GM21381 (cell line): Measurements from ENCODE around the gene DCST1.

Experiments
- ATAC-seq: cut with Tn5 transposase; IDR thresholded peaks from one replicate; pipeline ENCODE4 v1.9.1; 2021; ENCODE audit warnings: mild to moderate bottlenecking, moderate library complexity; ENCODE audit not compliant: unreplicated experiment

DCST1 gene

GRCh38 chr1:155030899-155031298 lies 2.7 kb upstream of the DCST1 start:
- no peak for ATAC-seq

DNA sequence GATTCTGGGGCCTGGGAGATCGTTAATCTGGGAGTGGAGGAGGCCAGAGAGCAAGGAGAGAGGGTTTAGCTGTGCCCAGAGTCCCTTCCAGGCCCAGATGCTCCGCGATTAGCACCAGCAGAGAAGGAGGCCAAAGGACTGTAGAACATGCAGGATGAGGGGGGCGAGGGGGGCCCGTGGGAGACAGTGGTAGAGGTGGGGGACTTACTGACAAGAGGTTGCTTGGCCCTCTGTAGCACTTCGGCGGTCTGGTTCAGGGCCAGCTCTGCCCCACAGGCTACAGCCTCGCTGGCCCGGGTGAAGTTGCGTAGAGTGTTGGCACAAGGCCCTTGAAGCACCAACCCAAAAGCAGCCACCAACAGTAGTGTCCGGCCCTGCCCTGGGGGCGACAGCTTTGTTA lies 738 bp upstream of the DCST1 start:
- ATAC-seq, result no peak

DNA sequence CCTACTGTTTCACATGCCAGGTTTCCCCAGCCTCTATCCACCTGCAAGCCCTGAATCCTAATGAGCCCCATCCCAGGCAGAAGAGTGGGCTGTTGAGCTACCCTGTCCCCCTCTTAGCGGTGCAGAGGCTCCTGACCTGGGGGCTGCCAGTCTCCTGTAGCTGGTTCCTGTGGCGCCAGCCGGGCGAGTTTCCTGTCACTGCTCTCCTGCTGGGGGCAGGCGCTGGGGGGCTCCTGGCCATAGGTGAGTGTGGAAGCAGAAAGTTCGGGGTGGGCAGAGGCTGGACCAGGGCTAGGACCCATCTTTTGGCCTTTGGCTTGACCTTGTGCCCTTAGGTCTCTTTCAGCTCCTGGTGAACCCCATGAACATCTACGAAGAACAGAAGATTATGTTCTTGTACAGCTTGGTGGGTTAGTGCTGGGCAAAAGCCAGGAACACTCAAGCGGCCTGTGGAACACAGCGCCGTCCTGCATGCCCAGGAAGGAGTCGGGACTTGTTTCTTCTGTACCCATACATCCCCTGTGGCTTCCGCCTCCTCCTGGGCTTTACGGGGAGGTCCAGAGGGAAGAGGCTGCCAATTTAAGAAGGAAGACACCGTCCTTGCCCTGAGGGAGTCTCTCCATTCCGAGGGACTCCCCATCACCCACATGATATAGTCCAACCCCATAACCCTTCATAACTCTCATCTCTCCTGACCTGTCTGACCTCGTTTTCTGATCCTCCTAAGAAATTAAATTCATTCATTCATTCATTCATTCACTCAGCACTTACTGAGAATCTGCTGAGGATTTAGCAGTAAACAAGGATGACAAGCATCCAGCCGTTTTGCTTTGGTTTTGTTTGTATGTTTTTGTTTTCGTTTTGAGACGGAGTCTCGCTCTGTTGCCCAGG lies 939 bp downstream of the DCST1 start:
- ATAC-seq, result no peak

GRCh38 chr1:155035936-155036335 lies 2.3 kb downstream of the DCST1 start:
- ATAC-seq, result no peak

DNA sequence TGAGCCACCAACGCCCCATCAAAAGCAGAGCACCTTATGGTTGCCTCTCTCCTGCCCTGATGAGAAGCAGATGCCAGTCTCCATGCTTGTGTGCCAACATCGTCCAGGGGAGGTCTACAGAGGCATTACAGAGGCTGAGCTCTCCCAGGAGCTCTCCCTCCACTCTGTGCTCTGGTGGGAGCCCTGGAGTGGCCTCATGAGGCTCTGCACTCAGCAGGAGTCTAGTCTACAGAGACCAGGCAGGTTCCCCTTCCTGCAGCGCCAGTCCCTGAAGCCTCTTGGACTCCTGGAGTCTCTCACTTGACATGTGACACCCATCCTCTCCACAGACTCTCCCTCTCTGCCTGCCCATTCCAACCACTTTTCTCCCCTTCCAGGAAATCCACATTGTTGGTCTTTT lies 3.4 kb downstream of the DCST1 start:
- no peak for ATAC-seq

DNA sequence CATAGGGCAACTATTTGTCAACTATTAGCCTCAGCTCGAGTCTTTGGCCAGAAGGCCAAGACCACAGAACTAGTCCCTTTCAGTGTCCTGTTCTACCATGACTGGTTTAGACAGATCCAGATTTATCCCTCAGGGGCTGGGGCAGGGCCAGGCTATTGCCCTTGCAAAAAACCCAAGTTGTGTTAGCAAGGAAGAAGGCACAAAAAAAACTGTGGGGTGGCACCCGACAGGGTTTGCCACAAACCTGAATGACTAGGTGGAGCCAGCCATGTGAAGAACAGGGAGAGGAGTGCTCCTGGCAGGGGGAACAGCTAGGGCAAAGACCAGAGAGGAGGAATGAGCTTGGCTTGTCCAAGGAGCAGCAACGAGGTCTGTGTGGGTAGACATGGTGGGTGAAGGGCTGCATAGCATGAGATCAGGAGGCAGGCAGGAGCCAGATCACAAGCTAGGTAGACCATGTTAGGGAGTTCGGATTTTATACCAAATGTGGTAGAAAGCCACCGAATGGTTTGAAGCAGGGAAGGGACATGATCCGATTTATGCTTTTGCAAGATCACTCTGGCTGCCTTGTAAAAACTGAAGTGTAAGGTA lies 4.3 kb downstream of the DCST1 start:
- no peak for ATAC-seq

- no peak for ATAC-seq
Observed at GRCh38 chr1:155038602-155039307, 5.1 kb downstream of the DCST1 start.

DNA sequence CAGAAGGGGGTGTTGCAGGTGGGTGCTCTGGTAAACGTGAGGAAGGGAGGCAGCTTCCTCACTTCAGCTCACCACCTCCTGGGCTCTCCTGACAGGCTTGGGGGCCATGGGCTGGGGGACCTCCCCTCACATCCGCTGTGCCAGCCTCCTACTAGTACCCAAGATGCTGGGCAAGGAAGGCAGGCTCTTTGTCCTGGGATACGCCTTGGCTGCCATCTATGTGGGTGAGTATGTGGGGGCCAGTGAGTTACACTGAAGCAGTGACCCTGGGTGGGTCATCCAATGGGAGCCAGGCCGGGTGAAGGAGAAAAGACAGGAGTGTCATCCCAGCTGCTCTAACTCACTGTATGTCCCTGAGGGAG lies 5.7 kb downstream of the DCST1 start:
- no peak for ATAC-seq

DNA sequence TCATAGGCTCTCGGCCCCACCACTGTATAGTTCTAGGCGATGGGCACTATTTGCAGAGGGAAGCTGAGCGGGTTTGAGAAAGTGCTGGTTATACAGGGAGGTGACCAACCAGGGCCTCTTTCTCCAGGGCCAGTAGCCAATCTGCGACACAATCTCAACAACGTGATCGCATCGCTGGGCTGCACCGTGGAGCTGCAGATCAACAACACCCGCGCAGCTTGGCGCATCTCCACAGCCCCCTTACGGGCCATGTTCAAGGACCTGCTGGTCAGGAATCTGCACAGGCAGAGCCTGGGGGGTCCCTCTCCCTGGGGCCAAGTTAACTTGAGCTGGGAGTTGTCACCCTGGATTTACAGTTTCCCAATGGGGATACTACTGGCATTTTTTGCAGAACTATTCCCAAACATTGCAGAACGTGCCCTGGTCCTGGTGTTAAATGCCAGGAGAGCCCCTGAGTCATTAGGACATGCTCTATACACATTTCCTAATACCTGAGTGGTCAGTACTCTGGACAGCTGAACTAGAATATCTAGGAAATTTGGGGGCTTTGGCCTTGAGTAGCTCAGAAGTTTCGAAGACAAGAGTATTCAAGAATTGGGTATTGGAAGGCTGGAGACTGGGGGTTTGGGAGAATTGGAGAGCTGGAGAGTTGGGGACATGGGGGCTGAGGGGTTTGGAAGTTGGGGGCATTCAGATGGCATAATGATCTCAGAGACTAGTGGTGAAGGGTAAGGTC lies 6.9 kb downstream of the DCST1 start:
- no peak for ATAC-seq

DNA sequence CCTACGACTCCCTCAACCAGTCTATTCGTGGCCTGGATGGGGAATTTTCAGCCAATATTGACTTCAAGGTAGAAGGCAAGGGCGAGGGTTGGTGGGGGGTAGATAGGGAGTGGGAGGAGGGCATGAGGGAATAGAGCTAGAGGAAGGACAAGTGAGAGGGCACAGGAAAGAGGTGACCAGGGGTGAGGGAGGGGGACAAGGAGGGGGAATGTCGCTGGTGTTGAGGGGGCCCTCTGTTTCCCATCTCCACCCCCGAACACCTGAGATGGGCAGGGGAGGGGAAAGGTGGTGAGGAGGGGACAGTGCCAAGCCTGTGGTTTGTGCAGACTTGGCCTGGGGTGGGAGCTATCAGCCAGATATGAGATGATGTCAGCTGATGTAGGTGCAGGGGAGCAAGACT lies 9.2 kb downstream of the DCST1 start:
- ATAC-seq, result no peak

GRCh38 chr1:155043301-155043702 lies 9.7 kb downstream of the DCST1 start:
- ATAC-seq, result no peak

DNA sequence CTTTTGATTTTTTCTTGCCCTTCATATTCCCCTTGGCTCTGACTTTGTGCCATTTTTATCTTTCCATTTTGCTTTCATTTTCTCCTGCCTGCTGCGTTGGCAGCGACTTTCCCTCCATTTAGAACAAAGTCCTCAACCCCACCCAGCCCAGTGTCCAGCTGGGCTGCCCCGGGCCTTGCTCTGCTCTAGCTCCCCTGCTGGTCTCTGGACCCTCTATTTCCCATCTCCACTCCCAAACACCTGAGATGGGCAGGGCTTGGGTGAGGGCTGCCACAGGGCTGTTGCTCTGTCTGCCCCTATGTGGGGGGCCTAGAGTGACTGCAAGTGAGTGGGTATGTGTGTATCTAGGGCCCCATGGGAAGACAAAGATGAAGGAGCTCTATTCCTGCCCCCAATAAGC lies 10.2 kb downstream of the DCST1 start:
- no peak for ATAC-seq

GRCh38 chr1:155044365-155044764 lies 10.7 kb downstream of the DCST1 start:
- ATAC-seq, result no peak

DNA sequence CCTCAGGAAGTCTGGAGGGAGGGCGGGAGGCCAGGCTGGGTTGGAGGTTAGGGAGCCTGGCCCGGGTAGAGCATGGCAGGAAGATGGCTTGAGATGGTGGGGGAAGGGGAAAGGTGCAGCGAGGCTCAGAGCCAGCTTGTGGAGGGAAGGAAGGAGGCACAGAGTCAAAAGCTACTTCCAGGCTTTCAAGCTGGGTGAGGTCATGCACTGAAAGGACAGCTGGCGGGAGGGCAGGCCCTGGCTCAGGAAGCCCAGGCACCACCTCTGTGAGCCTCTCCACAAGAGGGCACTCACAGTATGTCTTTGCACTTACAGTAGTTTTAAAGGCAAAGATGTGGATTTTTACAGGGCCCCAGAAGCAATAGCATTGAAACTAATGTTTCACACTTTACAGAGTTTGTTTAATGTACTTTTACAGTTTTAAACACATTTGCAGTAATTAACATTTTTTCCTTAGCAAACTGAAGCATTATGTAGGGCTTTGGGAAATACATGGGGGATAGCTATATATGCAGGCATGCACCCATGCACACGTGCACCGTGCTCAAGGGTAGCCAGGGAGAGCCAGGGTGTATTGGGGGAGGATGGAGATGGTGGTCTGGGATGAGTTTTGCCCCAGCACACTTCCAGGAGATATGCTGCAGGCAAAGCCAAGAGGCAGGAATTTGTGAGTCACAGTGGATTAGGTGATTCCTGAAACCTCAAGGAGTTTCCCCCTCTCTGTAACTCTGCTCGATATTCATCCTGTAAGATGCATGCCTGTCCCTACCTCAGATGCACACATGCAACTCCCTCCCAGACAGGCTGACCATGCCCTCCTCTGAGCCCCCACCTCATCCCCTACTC lies 11.4 kb downstream of the DCST1 start:
- ATAC-seq, result peak; percentile 52

- no peak for ATAC-seq
Observed at GRCh38 chr1:155048449-155049334, 15.1 kb downstream of the DCST1 start.

- no peak for ATAC-seq
Observed at GRCh38 chr1:155049651-155050559, 16.3 kb downstream of the DCST1 start.

DNA sequence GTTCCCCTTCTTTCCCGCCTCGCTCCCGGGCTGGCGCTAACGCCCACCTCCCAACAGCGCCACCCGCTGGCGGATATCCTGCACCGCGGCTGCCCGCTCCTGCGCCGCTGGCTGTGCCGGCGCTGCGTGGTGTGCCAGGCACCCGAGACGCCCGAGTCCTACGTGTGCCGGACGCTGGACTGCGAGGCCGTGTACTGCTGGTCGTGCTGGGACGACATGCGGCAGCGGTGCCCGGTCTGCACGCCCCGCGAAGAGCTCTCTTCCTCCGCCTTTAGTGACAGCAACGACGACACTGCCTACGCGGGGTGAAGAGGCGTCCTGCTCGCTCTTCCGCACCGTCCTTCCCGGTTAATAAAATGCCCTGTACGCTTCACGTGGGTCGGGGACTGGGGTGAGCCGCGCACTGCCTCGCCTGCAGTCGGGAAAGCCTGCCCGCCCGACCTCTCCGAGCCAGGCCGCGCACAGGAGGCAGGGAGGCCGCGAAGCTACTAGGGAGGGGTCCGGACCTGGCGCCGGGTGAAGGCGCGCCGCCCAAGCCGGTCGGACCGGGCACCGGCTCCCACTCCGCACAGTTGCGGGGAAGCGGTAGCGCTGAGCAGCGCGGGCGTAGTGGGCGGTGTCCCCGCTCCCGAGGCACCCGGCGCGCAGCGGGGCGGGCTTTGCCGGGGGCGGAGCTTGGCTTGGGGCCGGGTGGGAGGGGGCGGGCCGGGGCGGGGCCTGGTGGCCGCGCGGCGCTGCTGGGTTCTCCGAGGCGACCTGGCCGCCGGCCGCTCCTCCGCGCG lies 17.1 kb downstream of the DCST1 start, which contains the start of gene ADAM15:
ADAM15 (plus strand) TSS at position 757 of the 782 bp plus-strand sequence. CDS start 71 bp downstream, outside the sequence.
- ATAC-seq, result peak; percentile 56
